Erythroblast (primary cell): ENCODE data around the gene GNG7.

Source experiments
- GATA1 ChIP-seq: IDR thresholded peaks from 2 replicates; pipeline ENCODE4 v1.6.1; 2011; ENCODE audit warnings: low read depth, mild to moderate bottlenecking, control low read depth, low read length, moderate library complexity
- POLR2A ChIP-seq: IDR thresholded peaks from 2 replicates; pipeline ENCODE4 v1.6.1; 2011; ENCODE audit warnings: mild to moderate bottlenecking, low read length

- no peak for TF ChIP-seq POLR2A
- no peak for TF ChIP-seq GATA1
Measured at GRCh38 chr19:2478278-2478755, 224.2 kb downstream of the GNG7 start.
